Measurements from ENCODE around the gene ACTL6B.

Gene ACTL6B

DNA sequence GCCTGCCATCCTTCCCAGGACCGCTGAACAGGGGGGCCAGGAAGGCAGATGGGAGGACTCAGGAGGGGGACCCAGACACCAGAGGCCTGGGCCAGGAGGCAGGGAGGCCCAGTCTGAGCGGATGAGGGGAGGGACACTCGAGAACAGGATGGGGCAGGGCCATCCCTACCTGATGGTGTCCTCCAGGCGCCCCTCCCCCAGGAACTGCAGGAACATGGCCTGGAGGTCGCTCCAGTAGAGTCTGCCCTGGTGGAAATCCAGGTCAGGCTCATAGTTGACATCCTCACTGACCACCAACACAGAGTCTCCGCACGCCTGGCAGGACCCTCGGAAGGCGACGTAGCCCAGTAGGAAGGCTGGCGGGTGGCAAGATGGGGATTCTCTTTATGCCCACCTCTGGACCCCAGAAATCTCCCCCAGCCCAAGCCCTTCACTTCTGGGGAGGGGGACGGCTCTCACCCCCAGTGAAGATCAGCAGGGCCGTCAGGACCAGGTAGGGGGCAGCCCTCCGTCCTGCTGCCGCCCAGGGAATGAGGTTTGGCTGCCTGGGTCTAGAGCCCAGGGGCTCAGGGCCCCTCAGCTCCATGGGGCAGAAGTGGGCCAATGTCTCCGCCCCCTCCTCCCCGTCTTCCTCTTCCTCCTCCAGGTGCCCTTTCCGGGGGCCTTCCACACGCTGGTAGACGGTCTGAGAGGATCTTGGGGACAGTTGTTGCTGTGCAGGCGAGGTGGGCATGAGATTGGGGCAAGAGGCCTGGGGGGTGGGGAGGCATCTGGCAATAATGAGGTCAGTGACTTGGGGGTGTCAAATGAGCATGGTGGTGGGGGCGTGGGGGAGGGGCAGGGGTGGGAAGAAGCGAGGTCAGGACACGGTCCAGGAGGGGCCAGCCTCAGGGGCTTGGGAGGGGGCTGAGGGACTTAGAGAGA is 15.5 kb downstream of the ACTL6B start:
- H3K4me3 ChIP-seq (ENCODE audit: low read depth, low read length): no peak overlapping the region
- TF ChIP-seq, protein P1, sequence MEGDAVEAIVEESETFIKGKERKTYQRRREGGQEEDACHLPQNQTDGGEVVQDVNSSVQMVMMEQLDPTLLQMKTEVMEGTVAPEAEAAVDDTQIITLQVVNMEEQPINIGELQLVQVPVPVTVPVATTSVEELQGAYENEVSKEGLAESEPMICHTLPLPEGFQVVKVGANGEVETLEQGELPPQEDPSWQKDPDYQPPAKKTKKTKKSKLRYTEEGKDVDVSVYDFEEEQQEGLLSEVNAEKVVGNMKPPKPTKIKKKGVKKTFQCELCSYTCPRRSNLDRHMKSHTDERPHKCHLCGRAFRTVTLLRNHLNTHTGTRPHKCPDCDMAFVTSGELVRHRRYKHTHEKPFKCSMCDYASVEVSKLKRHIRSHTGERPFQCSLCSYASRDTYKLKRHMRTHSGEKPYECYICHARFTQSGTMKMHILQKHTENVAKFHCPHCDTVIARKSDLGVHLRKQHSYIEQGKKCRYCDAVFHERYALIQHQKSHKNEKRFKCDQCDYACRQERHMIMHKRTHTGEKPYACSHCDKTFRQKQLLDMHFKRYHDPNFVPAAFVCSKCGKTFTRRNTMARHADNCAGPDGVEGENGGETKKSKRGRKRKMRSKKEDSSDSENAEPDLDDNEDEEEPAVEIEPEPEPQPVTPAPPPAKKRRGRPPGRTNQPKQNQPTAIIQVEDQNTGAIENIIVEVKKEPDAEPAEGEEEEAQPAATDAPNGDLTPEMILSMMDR (IDR thresholded peaks at IDR 0.05; ENCODE audit: low read depth, low read length): no peak
- in situ Hi-C loops (cut with HindIII; ENCODE audit: low sequenced_read_pairs): no loop called here
- no peak for DNase-seq (ENCODE audit: low read depth, low spot score)

DNA sequence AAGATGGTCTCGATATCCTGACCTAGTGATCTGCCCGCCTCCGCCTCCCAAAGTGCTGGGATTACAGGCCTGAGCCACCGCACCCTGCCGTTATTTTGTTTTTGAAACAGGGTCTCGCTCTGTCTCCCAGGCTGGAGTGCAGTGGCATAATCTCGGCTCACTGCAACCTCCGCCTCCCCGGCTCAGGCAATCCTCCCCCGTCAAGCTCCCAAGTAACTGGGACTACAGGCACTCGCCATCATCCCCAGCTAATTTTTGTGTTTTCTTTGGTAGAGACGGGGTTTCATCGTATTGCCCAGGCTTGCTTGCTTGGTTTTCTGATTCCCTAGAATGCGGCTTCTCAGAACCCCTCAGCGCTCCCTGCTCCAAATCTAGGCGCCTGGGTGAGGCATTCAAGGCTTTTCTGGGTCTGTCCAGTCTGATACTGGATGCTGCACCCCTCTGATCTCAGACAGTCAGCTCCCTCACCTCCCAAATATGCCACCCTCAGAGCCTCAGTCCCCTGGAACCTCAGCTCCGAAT is 16.2 kb downstream of the ACTL6B start:
- TF ChIP-seq, protein P1 (IDR thresholded peaks at IDR 0.05; ENCODE audit: low read depth, low read length): no peak
- no peak for DNase-seq (ENCODE audit: low read depth, low spot score)
- no peak overlapping the region for H3K4me3 ChIP-seq (ENCODE audit: low read depth, low read length)
- in situ Hi-C loops (cut with HindIII; ENCODE audit: low sequenced_read_pairs): no loop called here

DNA sequence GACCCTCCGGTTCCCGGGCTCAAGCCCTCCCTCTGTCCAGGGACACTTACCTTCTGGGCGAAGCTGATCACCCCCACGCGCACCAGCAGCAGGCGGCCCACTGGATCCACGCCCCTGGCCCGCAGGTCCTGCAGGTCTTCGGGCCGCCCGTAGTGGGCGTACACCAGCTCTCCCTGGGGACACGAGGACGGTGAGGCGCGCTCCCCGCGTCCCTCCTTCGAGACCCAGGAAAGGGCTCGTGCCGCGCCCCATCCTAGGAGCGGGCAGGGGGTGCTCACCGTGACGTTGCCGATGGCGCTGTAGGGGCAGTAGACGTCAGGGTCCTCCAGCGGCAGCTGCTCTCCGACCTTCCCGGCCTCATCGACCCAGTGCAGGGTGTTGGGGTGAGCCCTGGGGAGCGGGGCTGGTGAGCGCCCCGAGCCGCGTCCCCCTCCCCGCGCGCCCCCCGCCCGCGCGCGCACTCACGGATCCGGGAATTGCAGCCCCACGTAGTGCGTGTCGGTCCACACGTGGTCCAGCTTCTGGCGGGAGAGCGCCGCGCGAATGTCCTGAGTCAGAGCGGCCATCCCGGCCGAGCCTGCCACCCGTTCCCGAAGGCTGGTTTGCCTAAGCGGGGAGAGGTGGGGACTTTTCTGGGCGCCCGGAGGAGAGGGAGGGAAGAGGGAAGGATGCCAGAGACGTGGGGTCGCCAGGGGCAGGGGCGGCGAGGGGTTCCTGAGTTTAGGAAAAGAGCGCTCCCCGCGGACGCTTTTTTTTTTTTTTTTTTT is 23.1 kb downstream of the ACTL6B start:
- peak overlapping the region; percentile 22 for H3K4me3 ChIP-seq (ENCODE audit: low read depth, low read length)
- peak; percentile 5 for DNase-seq (ENCODE audit: low read depth, low spot score)
- TF ChIP-seq, protein P1 (IDR thresholded peaks at IDR 0.05; ENCODE audit: low read depth, low read length): peak; percentile 32
- in situ Hi-C loops (cut with HindIII; ENCODE audit: low sequenced_read_pairs): no loop called here

DNA sequence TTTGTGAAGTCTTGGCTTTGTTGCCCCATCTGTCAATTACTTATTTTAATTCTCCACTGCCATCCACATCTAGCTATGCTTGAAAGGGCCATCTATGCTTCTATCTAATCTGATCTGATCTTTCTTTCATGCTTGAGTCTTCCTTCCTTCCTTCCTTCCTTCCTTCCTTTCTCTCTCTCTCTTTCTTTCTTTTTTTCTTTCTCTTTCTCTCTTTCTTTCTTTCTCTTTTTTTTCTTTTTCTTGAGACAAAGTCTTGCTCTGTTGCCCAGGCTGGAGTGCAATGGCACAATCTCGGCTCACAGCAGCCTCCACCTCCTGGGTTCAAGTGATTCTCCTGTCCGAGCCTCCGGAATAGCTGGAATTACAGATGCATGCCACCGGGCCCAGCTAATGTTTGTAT is 26.2 kb downstream of the ACTL6B start:
- in situ Hi-C loops (cut with HindIII; ENCODE audit: low sequenced_read_pairs): no loop called here
- DNase-seq (ENCODE audit: low read depth, low spot score): no peak
- no peak overlapping the region for H3K4me3 ChIP-seq (ENCODE audit: low read depth, low read length)
- TF ChIP-seq, protein P1 (IDR thresholded peaks at IDR 0.05; ENCODE audit: low read depth, low read length): no peak

DNA sequence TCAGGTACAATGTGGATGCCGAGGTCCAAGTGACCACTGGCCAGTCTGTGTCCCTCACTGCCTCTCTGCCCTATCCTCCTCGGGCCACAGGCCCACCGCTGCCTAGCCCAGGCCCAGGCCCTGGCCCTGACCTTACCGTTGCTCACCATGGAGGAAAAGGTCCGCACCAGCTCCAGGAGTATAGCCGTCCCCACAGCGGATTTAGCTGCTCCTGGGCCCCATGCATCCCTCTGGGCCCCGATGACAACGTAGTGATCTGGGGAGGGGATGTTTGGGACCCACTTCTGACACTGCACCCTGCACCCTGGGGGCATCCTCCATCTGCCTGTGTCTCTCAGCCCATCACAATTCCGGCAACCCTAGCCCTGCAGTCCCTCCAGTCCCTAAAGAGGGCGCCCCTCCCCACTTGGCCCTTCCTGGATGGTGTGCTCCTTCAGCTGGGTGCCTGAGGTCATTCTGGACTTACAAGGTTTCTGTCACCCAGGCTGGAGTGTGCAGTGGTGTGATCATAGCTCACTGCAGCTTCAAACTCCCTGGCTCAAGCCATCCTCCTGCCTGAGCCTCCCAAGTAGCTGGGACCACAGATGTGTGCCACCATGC is 27.0 kb downstream of the ACTL6B start:
- in situ Hi-C loops (cut with HindIII; ENCODE audit: low sequenced_read_pairs): no loop called here
- TF ChIP-seq, protein P1 (IDR thresholded peaks at IDR 0.05; ENCODE audit: low read depth, low read length): peak; percentile 28
- no peak overlapping the region for H3K4me3 ChIP-seq (ENCODE audit: low read depth, low read length)
- no peak for DNase-seq (ENCODE audit: low read depth, low spot score)

DNA sequence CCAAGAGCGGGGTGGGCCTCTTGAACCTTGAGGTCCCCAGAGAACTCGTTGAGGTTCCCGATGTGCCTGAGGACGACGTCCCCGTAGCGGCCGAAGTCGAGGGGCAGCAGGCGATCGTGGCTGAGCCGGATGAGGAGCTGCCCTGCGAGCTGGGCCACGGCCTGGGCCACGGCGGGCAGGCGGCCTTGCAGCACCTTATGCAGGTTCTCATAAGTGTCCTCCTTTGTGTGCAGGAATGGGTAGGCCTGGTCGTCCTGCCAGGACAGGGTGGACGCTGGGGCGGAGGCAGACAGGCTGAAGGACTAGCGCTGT is 29.1 kb downstream of the ACTL6B start:
- in situ Hi-C loops (cut with HindIII; ENCODE audit: low sequenced_read_pairs): no loop called here
- H3K4me3 ChIP-seq (ENCODE audit: low read depth, low read length): no peak overlapping the region
- DNase-seq (ENCODE audit: low read depth, low spot score): no peak
- TF ChIP-seq, protein P1 (IDR thresholded peaks at IDR 0.05; ENCODE audit: low read depth, low read length): no peak

Data from astrocyte of the spinal cord (primary cell).